Lower leg skin (tissue), 4 donors: ENCODE results near the gene NUP62. TPM values are rescaled to one million over a fixed set of nuclear protein-coding genes. Genes with fewer than 3 reads are reported as not detected.
"Not testable (repeated sequence)": the region's sequence is repeated elsewhere in the genome, so short reads cannot be mapped to it uniquely, and the experiment has no call there.

ENCODE experiments used
- DNase-seq, 2 donors: peaks; one replicate each; pipeline ENCODE4 v3.0.0-alpha.2; 2019; ENCODE audit warnings: low spot score in 2 of 2
- H3K4me3 ChIP-seq: fragments of 200-600 bp; sonication (generic); 2 replicates; pipeline ENCODE4 v1.5.1; 2017; ENCODE audit warnings: mild to moderate bottlenecking, low read depth; ENCODE audit not compliant: poor library complexity, severe bottlenecking
- POLR2A ChIP-seq, 2 donors: fragments of 450-650 bp; IDR thresholded peaks; one replicate each; pipeline ENCODE4 v1.6.1; 2016 to 2017; ENCODE audit warnings: antibody characterized with exemption in 2 of 2, mild to moderate bottlenecking in 1 of 2, moderate library complexity in 1 of 2
- WGBS, 2 donors: methylation state at CpG; one replicate each; pipeline ENCODE4 v1.1.5; 2018; 5-methylcytosine and 5-hydroxymethylcytosine counted together
- intact Hi-C: fragments of 100-400 bp; cut with DNase I; formaldehyde crosslinking; loops from one replicate; pipeline ENCODE4 v1.15.0; 2023; ENCODE audit warnings: low total_unique reads
- total RNA-seq, 4 donors: library from RNA; depleted of rRNA; stranded (reverse); fragments of >200 nt; gene quantifications; one replicate each; pipeline ENCODE4 v1.1.0, GENCODE V29; 2016
- TF ChIP-seq, protein P1 (sequence below), 3 donors: fragments of 450-650 bp; IDR thresholded peaks; one replicate each; pipeline ENCODE4 v1.5.1; 2016; ENCODE audit warnings: antibody characterized with exemption in 3 of 3, mild to moderate bottlenecking in 3 of 3, moderate library complexity in 2 of 3

Gene NUP62
- total RNA-seq, 4 donors from 2014 or later = 36.4 to 45.5 (median 41.1) TPM

DNA sequence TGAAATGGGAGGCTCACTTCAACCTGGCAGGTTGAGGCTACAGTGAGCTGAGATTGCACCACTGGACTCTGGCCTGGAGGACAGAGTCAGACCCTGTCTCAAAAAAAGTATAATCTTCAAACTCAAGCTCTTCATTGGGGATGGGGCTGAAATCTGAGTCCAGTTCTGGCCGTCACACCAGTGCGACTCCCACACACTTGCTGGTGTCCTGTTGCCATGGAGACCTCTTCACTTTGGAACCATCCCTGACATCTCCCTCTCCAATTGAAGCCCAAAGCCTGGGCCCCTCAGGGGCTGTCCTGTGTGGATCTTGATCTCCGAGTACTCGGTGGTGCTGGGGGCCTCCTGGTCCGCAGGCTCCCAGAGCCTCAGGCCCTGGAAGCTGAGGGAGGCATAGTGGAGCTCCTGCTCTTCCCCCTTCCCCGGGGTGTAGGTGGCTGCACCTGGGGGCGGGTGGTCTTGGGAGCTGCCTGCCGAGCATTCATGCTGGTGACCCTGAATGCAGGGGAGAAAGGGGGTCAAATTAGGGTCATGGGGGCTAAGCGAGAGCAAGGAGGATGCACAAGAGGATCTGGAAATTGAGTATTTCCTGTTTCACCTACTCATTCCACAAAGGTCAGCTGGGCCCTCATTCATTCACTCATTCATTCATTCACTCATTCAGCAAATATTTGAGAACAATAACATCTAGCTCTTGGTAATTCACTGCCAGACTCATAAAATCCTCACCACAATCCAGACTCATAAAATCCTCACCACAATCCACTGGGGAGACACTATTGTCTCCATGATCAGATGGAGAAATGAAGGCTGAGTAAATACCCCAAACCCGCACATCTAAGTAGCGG, 20.7 kb upstream of the NUP62 start:
- no peak overlapping the region for H3K4me3 ChIP-seq
- DNase-seq = no peak
- WGBS, 2 donors = 78 to 82% methylated on average over 11 of the region's 11 CpGs
- TF ChIP-seq, protein P1, sequence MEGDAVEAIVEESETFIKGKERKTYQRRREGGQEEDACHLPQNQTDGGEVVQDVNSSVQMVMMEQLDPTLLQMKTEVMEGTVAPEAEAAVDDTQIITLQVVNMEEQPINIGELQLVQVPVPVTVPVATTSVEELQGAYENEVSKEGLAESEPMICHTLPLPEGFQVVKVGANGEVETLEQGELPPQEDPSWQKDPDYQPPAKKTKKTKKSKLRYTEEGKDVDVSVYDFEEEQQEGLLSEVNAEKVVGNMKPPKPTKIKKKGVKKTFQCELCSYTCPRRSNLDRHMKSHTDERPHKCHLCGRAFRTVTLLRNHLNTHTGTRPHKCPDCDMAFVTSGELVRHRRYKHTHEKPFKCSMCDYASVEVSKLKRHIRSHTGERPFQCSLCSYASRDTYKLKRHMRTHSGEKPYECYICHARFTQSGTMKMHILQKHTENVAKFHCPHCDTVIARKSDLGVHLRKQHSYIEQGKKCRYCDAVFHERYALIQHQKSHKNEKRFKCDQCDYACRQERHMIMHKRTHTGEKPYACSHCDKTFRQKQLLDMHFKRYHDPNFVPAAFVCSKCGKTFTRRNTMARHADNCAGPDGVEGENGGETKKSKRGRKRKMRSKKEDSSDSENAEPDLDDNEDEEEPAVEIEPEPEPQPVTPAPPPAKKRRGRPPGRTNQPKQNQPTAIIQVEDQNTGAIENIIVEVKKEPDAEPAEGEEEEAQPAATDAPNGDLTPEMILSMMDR (IDR thresholded peaks at IDR 0.05) = no peak
- TF ChIP-seq POLR2A (IDR thresholded peaks at IDR 0.05) = no peak
- intact Hi-C loops = no loop called here

DNA sequence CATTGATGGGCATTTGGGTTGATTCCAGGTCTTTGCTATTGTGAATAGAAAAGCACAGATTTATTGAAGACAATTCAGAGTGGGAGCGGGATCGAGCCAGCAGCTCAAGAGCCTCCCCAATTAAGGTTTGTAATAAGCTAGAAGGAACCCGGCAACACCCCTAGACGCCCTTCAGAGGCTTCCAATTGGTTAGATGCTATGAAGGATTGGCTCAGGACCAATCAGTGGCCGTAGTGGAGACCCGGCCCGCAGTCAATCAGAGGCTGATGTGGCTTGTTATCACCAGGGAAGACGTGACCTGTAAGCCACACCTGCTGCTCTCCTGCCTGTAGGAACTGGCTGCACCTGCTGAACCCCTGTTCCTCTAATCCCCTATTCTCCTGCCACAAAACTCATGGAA, 17.1 kb upstream of the NUP62 start:
- 74 to 91% methylated on average over 8 of the region's 8 CpGs for WGBS, 2 donors
- no peak for DNase-seq
- TF ChIP-seq POLR2A (IDR thresholded peaks at IDR 0.05) = no peak
- TF ChIP-seq, protein P1 (IDR thresholded peaks at IDR 0.05) = no peak
- intact Hi-C loops = no loop called here
- no peak overlapping the region for H3K4me3 ChIP-seq

DNA sequence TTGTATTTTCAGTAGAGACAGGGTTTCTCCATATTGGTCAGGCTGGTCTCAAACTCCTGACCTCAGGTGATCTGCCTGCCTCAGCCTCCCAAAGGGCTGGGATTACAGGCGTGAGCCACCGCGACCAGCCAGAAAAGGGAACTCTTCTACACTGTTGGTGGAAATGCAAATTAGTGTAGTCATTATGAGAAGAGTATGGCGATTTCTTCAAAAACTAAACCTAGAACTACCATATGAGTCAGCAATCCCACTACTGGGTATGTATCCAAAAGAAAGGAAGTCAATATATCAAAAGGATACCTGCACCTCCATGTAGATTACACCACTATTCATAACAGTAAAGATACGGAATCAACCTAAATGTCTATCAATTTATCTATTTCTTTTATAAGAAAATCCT, 15.3 kb upstream of the NUP62 start:
- 86 to 88% methylated on average over 5 of the region's 5 CpGs for WGBS, 2 donors
- not testable (repeated sequence) for H3K4me3 ChIP-seq, DNase-seq
- intact Hi-C loops = loop anchor here (5.0 kb wide), 1 partner anchor 38 kb away; no protein-coding TSS in a partner anchor

DNA sequence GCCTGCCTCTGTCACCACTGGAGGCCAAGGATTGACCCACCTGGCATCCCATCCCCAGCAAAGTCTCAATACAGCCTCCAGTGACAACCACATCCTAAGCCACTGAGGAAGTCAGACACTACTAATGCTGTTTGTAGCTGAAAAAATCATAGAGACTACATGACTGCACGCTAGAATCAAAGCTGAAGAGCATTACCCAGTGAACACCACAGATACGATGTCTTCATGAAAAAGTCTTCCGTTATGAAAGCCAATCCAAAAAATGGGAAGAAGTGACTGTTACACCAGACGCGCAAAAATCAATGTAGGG, 11.1 kb upstream of the NUP62 start:
- H3K4me3 ChIP-seq = no peak overlapping the region
- intact Hi-C loops = loop anchor here (5.0 kb wide), 1 partner anchor 42 kb away; no protein-coding TSS in a partner anchor
- no peak for DNase-seq
- 92 to 98% methylated on average over 5 of the region's 5 CpGs for WGBS, 2 donors
- no peak for TF ChIP-seq POLR2A (IDR thresholded peaks at IDR 0.05)

DNA sequence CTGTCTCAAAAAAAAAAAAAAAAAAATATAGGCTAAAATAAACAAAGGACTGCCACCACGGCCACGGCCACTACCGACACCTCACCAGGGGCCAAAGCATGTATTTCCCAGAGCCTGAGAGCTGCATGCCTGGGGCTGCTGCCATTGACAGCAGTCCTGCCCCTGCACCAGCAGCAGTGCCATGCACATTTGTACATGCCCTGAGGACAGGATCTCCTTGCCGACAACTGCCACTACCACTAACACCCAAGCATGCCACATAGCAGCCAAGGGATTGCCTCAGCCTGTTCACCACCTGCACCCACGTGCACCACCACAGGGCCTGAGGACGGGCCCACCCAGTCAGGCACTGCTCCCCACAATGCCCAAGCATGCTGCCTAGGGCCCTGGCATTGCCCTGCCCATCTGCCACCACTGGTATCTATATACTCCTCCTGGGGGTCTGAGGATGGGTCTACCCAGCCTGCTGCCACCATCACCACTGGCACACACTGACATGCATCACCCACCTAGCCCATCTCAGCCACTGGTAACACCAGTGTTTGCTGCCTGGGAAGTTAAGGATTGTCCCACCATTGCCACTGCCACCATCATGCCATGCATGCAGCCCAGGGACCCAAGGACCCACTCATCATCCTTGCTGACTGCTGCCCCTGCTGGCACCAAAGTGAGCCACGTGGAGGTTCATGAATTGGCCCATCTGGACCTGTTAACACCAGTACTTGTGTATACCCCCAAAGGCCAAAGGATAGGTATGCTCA, 10.6 kb upstream of the NUP62 start:
- intact Hi-C loops = loop anchor here (5.0 kb wide), 1 partner anchor 42 kb away; no protein-coding TSS in a partner anchor
- no peak for DNase-seq
- TF ChIP-seq POLR2A (IDR thresholded peaks at IDR 0.05) = no peak
- TF ChIP-seq, protein P1 (IDR thresholded peaks at IDR 0.05) = no peak
- H3K4me3 ChIP-seq = no peak overlapping the region
- 70% methylated on average over 5 to 7 of the region's 7 CpGs for WGBS, 2 donors

DNA sequence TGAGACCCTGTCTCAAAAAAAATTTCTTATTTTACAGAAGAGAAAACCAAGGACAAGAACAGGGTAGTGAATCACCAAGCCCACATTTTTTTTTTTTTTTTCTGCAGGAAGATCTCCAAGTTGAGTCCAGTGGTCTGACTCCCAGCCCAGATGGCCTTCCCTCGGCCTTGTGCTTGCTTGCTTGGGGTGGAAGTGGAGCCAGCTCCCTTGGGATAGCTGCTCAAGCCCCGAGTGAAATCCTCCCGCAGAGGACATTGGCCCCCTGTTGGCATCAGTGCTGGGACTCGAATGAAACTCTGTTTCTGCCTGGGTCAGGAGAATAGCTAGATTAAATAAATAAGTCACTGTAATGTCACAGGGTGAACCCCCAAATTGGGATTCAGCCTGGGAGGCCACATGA, 9.4 kb upstream of the NUP62 start:
- no peak for DNase-seq
- 80 to 82% methylated on average over 4 of the region's 4 CpGs for WGBS, 2 donors
- no peak overlapping the region for H3K4me3 ChIP-seq
- intact Hi-C loops = no loop called here
- TF ChIP-seq, protein P1 (IDR thresholded peaks at IDR 0.05) = no peak
- TF ChIP-seq POLR2A (IDR thresholded peaks at IDR 0.05) = no peak
